GM21576 (cell line): ENCODE measurements around the gene ZNF232.
A peak's percentile ranks its signal among the peaks of the same experiment; 100 is the strongest.
"Not testable (repeated sequence)": the region's sequence is repeated elsewhere in the genome, so short reads cannot be mapped to it uniquely, and the experiment has no call there.

Experiments used
- ATAC-seq: cut with Tn5 transposase; IDR thresholded peaks from one replicate; pipeline ENCODE4 v1.9.1; 2021; ENCODE audit warnings: mild to moderate bottlenecking, moderate library complexity; ENCODE audit not compliant: unreplicated experiment

The ZNF232 gene

GRCh38 chr17:5099271-5099670 is 12.4 kb downstream of the ZNF232 start:
- no peak for ATAC-seq

GRCh38 chr17:5097101-5097834 is 14.4 kb downstream of the ZNF232 start:
- ATAC-seq, result no peak

GRCh38 chr17:5096731-5097100 is 15.0 kb downstream of the ZNF232 start:
- no peak for ATAC-seq

- no peak for ATAC-seq
Measured at GRCh38 chr17:5092218-5093010, 19.3 kb downstream of the ZNF232 start.

- no peak for ATAC-seq
Measured at GRCh38 chr17:5080591-5080990, 31.1 kb downstream of the ZNF232 start.

GRCh38 chr17:5078106-5079028 is 33.3 kb downstream of the ZNF232 start, which contains the start of gene ZFP3:
Gene ZFP3 (plus strand): TSS chr17:5078467. CDS start chr17:5091505, 13,038 bp downstream.
- ATAC-seq, result peak; percentile 79

- no peak for ATAC-seq
Measured at GRCh38 chr17:5077781-5078105, 33.9 kb downstream of the ZNF232 start.

- ATAC-seq, result not testable (repeated sequence)
Measured at GRCh38 chr17:5077275-5077674, 34.4 kb downstream of the ZNF232 start.

- ATAC-seq, result not testable (repeated sequence)
Measured at GRCh38 chr17:5075472-5075871, 36.2 kb downstream of the ZNF232 start.

GRCh38 chr17:5069724-5070123 is 42.0 kb downstream of the ZNF232 start:
- no peak for ATAC-seq

- ATAC-seq, result no peak
Measured at GRCh38 chr17:5068236-5068635, 43.4 kb downstream of the ZNF232 start.

- ATAC-seq, result no peak
Measured at GRCh38 chr17:5065227-5065744, 46.4 kb downstream of the ZNF232 start.
